CD4-positive, alpha-beta T cell treated with Interleukin-15 for 1 hour (primary cell): Measurements from ENCODE around the gene ZNF660.
A peak's percentile ranks its signal among the peaks of the same experiment; 100 is the strongest.

ENCODE experiments used
- DNase-seq: peaks from one replicate; pipeline ENCODE4 v3.0.0-alpha.2; 2020

Gene ZNF660

DNA sequence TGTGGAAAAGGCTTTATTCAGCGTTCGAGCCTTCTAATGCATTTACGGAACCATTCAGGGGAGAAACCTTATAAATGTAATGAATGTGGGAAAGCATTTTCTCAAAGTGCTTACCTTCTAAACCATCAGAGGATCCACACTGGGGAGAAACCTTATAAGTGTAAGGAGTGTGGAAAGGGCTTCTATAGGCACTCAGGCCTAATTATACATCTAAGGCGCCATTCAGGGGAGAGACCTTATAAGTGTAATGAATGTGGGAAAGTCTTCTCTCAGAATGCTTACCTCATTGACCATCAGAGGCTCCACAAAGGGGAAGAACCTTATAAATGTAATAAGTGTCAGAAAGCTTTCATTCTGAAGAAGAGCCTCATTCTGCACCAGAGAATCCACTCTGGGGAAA is 57.6 kb downstream of the ZNF660 start:
- DNase-seq = no peak

- DNase-seq = no peak
Observed at GRCh38 chr3:44643024-44643423, 58.3 kb downstream of the ZNF660 start.

DNA sequence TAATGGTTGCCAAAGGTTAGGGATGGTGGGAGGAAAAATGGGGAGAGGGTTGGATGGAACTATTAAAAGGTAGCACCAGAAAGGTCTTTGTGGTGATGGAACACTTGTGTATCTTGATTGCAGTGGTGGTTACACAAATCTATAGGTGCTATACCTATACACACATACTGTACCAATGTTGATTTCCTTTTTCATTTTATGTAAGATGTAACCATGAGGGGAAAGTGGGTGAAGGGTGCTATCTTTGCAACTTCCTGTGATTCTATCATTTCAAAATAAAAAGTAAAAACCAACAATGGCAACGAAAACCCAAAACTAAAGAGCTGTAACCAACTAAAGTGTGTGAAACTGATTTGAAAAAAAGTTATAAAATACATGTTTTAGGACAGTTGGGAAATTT is 63.0 kb downstream of the ZNF660 start:
- DNase-seq = no peak

GRCh38 chr3:44648564-44649229 is 63.9 kb downstream of the ZNF660 start, which contains the start of gene ZNF35:
ZNF35 (plus strand) TSS chr3:44648732; CDS start chr3:44651068, 2,336 bp downstream.
- DNase-seq = peak; percentile 52
